Left colon (tissue), 2 donors: ENCODE results near the gene ZSWIM1. TPM values are rescaled to one million over a fixed set of nuclear protein-coding genes. Genes with fewer than 3 reads are reported as not detected.
"Not testable (repeated sequence)": the region's sequence is repeated elsewhere in the genome, so short reads cannot be mapped to it uniquely, and the experiment has no call there.

Experiments used
- ATAC-seq: fragments of 200-7000 bp; cut with Tn5 transposase; one replicate; pipeline ENCODE4 v1.9.1; 2020; ENCODE audit warnings: mild to moderate bottlenecking, moderate library complexity
- DNase-seq, 2 donors: peaks; one replicate each; pipeline ENCODE4 v3.0.0-alpha.2; 2020
- intact Hi-C, 2 donors: fragments of 100-400 bp; cut with DNase I in 1 of 2; cut with micrococcal nuclease in 1 of 2; formaldehyde crosslinking; loops; one replicate each; pipeline versions ENCODE4 v1.11.2 to v1.14.0; 2022; cut with DNase I, micrococcal nuclease
- total RNA-seq, 2 donors: library from RNA; stranded (reverse); fragmentation: NEBNext Ultra II Directional; extraction: Animal tissue kit (Norgen Biotek cat#: 25700); gene quantifications; one replicate each; pipeline ENCODE4 v1.2.1, GENCODE V29; 2021
- donor health status: DM: no; HTN: no; CAD: no.
- donor health status: DM: yes; HTN: yes; CAD: no.

Gene ZSWIM1
- total RNA-seq, 2 donors from 2014 or later = 11.8 to 12.0 TPM

GRCh38 chr20:45851501-45851900 lies 29.5 kb upstream of the ZSWIM1 start:
- DNase-seq (no peak), ATAC-seq (no peak)
- intact Hi-C loops = no loop called here

GRCh38 chr20:45852326-45852725 lies 28.7 kb upstream of the ZSWIM1 start:
- ATAC-seq (no peak), DNase-seq (no peak)
- intact Hi-C loops = no loop called here

GRCh38 chr20:45853484-45853883 lies 27.5 kb upstream of the ZSWIM1 start:
- intact Hi-C loops = no loop called here
- DNase-seq (no peak), ATAC-seq (no peak)

GRCh38 chr20:45857114-45857881 lies 23.7 kb upstream of the ZSWIM1 start, which contains the start of the genes ACOT8 and ZSWIM3:
TSS of gene ACOT8 (minus strand) at chr20:45857392. CDS start at chr20:45857315, 77 bp downstream.
TSS of gene ZSWIM3 (plus strand) at chr20:45857614. CDS start at chr20:45857826, 212 bp downstream.
- peak; percentile 91 for ATAC-seq
- intact Hi-C loops = no loop called here
- DNase-seq = peak; percentile 93 to 99

- intact Hi-C loops = no loop called here
- DNase-seq (peak in 1 of 2 donors; percentile 40), ATAC-seq (peak; percentile 16)
Measured at GRCh38 chr20:45857882-45858216, 23.2 kb upstream of the ZSWIM1 start.

- intact Hi-C loops = no loop called here
- DNase-seq = no peak
- no peak for ATAC-seq
Measured at GRCh38 chr20:45859916-45860315, 21.1 kb upstream of the ZSWIM1 start.

GRCh38 chr20:45860560-45861220 lies 20.3 kb upstream of the ZSWIM1 start:
- no peak for ATAC-seq
- intact Hi-C loops = no loop called here
- DNase-seq = no peak

- peak in 1 of 2 donors; percentile 32 for DNase-seq
- ATAC-seq = peak; percentile 26
Measured at GRCh38 chr20:45861221-45862075, 19.6 kb upstream of the ZSWIM1 start.

GRCh38 chr20:45863543-45864470 lies 17.2 kb upstream of the ZSWIM1 start:
- intact Hi-C loops = no loop called here
- ATAC-seq (peak; percentile 66), DNase-seq (no peak)

More at GRCh38 chr20:45861221-45862075, 19.6 kb upstream of the ZSWIM1 start:
- intact Hi-C loops = no loop called here

- DNase-seq = no peak
- ATAC-seq = no peak
- intact Hi-C loops = no loop called here
Measured at GRCh38 chr20:45866454-45866853, 14.6 kb upstream of the ZSWIM1 start.

GRCh38 chr20:45867136-45867818 lies 13.8 kb upstream of the ZSWIM1 start:
- DNase-seq (no peak), ATAC-seq (peak; percentile 80)
- intact Hi-C loops = no loop called here

- peak; percentile 44 for ATAC-seq
- intact Hi-C loops = no loop called here
- DNase-seq = no peak
Measured at GRCh38 chr20:45867819-45868176, 13.2 kb upstream of the ZSWIM1 start.

- DNase-seq (no peak), ATAC-seq (no peak)
- intact Hi-C loops = no loop called here
Measured at GRCh38 chr20:45872626-45873025, 8.4 kb upstream of the ZSWIM1 start.

GRCh38 chr20:45873409-45874103 lies 7.5 kb upstream of the ZSWIM1 start:
- intact Hi-C loops = no loop called here
- DNase-seq (no peak), ATAC-seq (no peak)

- intact Hi-C loops, DNase-seq, ATAC-seq: not testable (repeated sequence)
Measured at GRCh38 chr20:45874104-45874481, 6.9 kb upstream of the ZSWIM1 start.

- intact Hi-C loops = no loop called here
- DNase-seq (no peak), ATAC-seq (no peak)
Measured at GRCh38 chr20:45874576-45874975, 6.5 kb upstream of the ZSWIM1 start.

- intact Hi-C loops = no loop called here
Measured at GRCh38 chr20:45878076-45878761, 2.8 kb upstream of the ZSWIM1 start.

More at GRCh38 chr20:45878076-45878761, 2.8 kb upstream of the ZSWIM1 start:
- DNase-seq (no peak), ATAC-seq (no peak)
